HG03439 (cell line): Measurements from ENCODE around the gene GPC5.

Experiments
- ATAC-seq: cut with Tn5 transposase; IDR thresholded peaks from one replicate; pipeline ENCODE4 v1.9.1; 2021; ENCODE audit warnings: mild to moderate bottlenecking, moderate library complexity; ENCODE audit not compliant: unreplicated experiment

Gene GPC5

GRCh38 chr13:91533354-91533753 lies 134.9 kb downstream of the GPC5 start:
- ATAC-seq, result no peak

- ATAC-seq, result no peak
Observed at GRCh38 chr13:91534996-91535395, 136.6 kb downstream of the GPC5 start.

GRCh38 chr13:91537376-91537775 lies 139.0 kb downstream of the GPC5 start:
- ATAC-seq, result no peak

- no peak for ATAC-seq
Observed at GRCh38 chr13:91539286-91540157, 141.1 kb downstream of the GPC5 start.

GRCh38 chr13:91540158-91540736 lies 141.8 kb downstream of the GPC5 start:
- ATAC-seq, result no peak

GRCh38 chr13:91544723-91545122 lies 146.3 kb downstream of the GPC5 start:
- ATAC-seq, result no peak

- ATAC-seq, result no peak
Observed at GRCh38 chr13:91546900-91547299, 148.5 kb downstream of the GPC5 start.

GRCh38 chr13:91553584-91553983 lies 155.2 kb downstream of the GPC5 start:
- no peak for ATAC-seq

DNA sequence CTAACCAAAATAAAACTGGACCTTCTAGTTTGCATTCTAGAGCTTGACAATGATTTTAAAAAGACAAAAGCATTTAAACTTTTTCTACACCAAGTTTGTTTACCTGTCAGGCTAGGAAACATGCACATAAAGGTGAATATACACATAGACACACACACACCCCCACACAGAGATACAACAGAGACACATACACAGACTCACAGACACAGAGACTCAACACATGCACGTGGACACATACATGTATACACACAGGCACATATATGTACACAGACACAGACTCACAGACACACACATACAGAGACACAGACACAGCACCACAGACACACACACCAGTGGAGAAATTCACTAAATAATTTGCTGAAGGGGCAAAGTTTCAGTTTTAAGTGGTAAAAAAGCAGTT lies 155.7 kb downstream of the GPC5 start:
- ATAC-seq, result no peak

- no peak for ATAC-seq
Observed at GRCh38 chr13:91557328-91558090, 159.1 kb downstream of the GPC5 start.

- ATAC-seq, result no peak
Observed at GRCh38 chr13:91563799-91564198, 165.4 kb downstream of the GPC5 start.

DNA sequence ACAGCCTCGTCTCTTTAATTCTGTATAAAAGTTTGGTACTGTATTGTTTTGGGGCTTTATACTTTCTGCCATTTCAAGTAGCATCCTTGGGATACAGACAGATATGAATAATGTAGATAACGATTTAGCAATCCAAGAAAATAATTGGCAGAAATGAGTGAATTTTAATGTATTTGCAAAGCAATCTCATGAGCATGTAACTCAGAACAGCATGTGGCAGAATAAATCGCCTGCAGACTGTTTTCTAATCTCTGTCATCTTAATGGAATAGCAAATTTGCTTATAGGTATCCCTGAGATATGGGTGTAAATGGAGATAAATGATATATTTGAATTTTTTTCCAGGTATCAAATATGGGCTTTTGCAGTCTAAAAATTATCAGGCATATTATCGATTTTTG lies 166.0 kb downstream of the GPC5 start:
- ATAC-seq, result no peak

- ATAC-seq, result no peak
Observed at GRCh38 chr13:91565296-91565695, 166.9 kb downstream of the GPC5 start.

GRCh38 chr13:91567485-91568207 lies 169.2 kb downstream of the GPC5 start:
- no peak for ATAC-seq

DNA sequence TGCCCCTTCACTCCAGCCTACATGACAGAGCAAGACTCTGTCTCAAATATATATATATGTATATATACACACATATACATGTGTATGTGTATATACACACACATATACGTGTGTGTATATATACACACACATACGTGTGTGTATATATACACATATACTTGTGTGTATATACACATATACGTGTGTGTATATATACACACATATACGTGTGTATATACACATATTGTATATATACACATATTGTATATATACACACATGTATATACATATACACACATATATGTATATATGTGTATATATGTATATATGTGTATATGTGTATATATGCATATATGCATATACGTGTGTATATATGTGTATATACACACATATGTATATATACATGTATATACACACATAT lies 173.3 kb downstream of the GPC5 start:
- ATAC-seq, result no peak

- no peak for ATAC-seq
Observed at GRCh38 chr13:91572439-91572838, 174.0 kb downstream of the GPC5 start.

- no peak for ATAC-seq
Observed at GRCh38 chr13:91572944-91573598, 174.7 kb downstream of the GPC5 start.

DNA sequence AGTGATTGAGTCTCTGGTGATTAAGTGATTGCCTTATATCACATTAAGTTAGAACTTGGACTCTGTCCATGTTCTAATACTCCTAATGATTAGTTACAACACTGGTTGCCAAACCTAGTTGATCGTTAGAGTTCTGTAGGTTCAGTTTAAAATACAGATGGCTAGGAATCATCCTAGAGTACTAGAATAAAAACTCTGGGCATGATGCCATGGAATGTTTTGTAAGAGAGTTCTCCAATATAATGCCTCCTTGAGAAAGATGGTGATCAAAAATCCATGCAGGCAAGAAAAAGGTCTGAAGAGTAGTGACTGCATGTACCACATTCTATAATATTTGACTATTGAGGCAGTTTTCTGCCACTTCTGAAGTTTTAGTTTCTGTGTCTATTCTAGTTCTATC lies 176.3 kb downstream of the GPC5 start:
- no peak for ATAC-seq

DNA sequence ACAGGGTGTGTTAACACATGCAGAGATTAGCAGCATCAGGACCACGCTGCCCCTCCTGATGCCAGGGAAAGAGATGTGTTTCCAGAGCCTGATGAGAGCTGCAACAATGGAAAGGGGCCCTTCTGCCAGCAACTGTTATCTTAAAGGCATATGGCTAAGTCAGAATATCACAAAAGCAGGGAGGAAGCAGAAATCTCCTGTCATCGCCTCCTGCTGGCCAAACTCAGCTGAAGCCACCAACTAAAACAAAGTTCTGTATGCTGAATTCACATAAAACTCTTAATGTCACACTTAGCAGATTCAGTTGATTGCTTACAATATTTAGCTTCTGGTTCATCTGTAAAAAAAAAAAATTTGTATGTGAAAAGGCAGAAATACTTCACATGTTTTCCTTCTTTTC lies 178.2 kb downstream of the GPC5 start:
- ATAC-seq, result no peak

DNA sequence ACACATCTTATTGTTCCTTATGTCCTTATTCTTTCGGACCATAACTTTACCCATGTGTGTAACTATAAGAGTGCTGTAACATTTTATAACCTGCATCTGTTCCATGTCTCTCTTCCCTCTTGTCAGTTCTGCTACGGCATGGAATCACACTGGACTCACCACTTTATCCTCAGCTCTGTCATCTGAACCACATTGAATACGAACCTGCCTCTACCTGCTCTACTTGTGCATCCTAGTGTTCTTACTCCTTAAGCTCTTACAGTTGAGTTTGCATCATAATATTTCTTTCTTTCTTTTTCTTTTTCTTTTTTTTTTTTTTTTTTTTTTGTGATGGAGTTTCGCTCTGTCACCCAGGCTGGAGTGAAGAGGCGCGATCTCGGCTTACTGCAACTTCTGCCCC lies 180.9 kb downstream of the GPC5 start:
- ATAC-seq, result no peak

DNA sequence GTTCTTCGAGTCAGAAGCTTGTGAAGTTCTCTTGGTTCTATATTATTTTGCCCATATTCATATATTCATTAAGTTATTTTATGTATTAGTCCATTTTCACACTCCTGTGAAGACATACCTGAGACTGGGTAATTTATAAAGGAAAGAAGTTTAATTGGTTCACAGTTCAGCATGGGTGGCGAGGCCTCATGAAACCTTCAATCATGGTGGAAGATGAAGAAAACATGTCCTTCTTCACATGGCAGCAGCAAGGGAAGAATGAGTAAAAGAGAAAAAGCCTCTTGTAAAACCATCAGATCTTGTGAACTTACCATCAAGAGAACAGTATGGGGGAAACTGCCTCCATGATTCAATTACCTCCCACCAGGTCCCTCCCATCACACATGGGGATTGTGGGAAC lies 182.3 kb downstream of the GPC5 start:
- no peak for ATAC-seq
